ENCODE data around the gene SULT2B1. TPM values are rescaled to one million over a fixed set of nuclear protein-coding genes. Genes with fewer than 3 reads are reported as not detected.

SULT2B1 gene
- total and polyA plus RNA-seq, 2 experiments from 2014 or later: 0.79 TPM; not detected in 1

GRCh38 chr19:48637948-48638830 is 86.2 kb downstream of the SULT2B1 start:
- 17% methylated on average over 26 of the region's 29 CpGs for WGBS (ENCODE audit: low lambda C conversion rate, missing lambda C conversion rate)
- Histone ChIP-seq H3K4me2 (peak overlapping the region; percentile 76), H3K9me2 (replicated peaks; ENCODE audit: insufficient read depth) (no peaks in the 10 kb centered on the region), H3K27ac (peak overlapping the region; percentile 96), H3K79me2 (peaks cover 5% of the 10 kb centered on the region), H2AFZ (peak overlapping the region; percentile 43), H3K27me3 (no peaks in the 10 kb centered on the region), H3K9me3 (ENCODE audit: low read depth) (no peaks in the 10 kb centered on the region), H3K4me3 (no peak overlapping the region), H4K20me1 (ENCODE audit: insufficient read depth, poor library complexity, severe bottlenecking) (no peaks in the 10 kb centered on the region), H3K36me3 (replicated peaks; ENCODE audit: insufficient read depth, low read depth) (no peaks in the 10 kb centered on the region), H3K4me1 (ENCODE audit: insufficient read depth) (peaks cover 17% of the 10 kb centered on the region)
- peak; percentile 25 for TF ChIP-seq CTCF (IDR thresholded peaks at IDR 0.05; ENCODE audit: poor library complexity)
- no peak for TF ChIP-seq EZH2phosphoT487 (IDR thresholded peaks at IDR 0.05; ENCODE audit: low read depth, severe bottlenecking, unreplicated experiment)
- no peak for TF ChIP-seq EZH2 (IDR thresholded peaks at IDR 0.05; ENCODE audit: borderline replicate concordance)
- DNase-seq (ENCODE audit: low spot score): peak; percentile 95

- H3K9me3 ChIP-seq (ENCODE audit: low read depth): no peaks in the 10 kb centered on the region
- no peaks in the 10 kb centered on the region for H3K27me3 ChIP-seq
- peak overlapping the region; percentile 96 for H3K27ac ChIP-seq
- H3K9me2 ChIP-seq (replicated peaks; ENCODE audit: insufficient read depth): no peaks in the 10 kb centered on the region
- DNase-seq (ENCODE audit: low spot score): peak; percentile 25
- H2AFZ ChIP-seq: no peak overlapping the region
- H4K20me1 ChIP-seq (ENCODE audit: insufficient read depth, poor library complexity, severe bottlenecking): no peaks in the 10 kb centered on the region
- H3K4me1 ChIP-seq (ENCODE audit: insufficient read depth): peaks cover 11% of the 10 kb centered on the region
- TF ChIP-seq EZH2phosphoT487 (IDR thresholded peaks at IDR 0.05; ENCODE audit: low read depth, severe bottlenecking, unreplicated experiment) (no peak), CTCF (IDR thresholded peaks at IDR 0.05; ENCODE audit: poor library complexity) (no peak), EZH2 (IDR thresholded peaks at IDR 0.05; ENCODE audit: borderline replicate concordance) (no peak)
- H3K36me3 ChIP-seq (replicated peaks; ENCODE audit: insufficient read depth, low read depth): no peaks in the 10 kb centered on the region
- peak overlapping the region; percentile 76 for H3K4me2 ChIP-seq
- no peak overlapping the region for H3K4me3 ChIP-seq
- 81% methylated on average over 16 of the region's 16 CpGs for WGBS (ENCODE audit: low lambda C conversion rate, missing lambda C conversion rate)
- peaks cover 5% of the 10 kb centered on the region for H3K79me2 ChIP-seq
These were observed 86.9 kb downstream of the SULT2B1 start for GRCh38 chr19:48638831-48639381.

- 71% methylated on average over 32 of the region's 33 CpGs for WGBS (ENCODE audit: low lambda C conversion rate, missing lambda C conversion rate)
- peaks cover 10% of the 10 kb centered on the region for H3K4me1 ChIP-seq (ENCODE audit: insufficient read depth)
- TF ChIP-seq CTCF (IDR thresholded peaks at IDR 0.05; ENCODE audit: poor library complexity) (no peak), EZH2 (IDR thresholded peaks at IDR 0.05; ENCODE audit: borderline replicate concordance) (no peak), EZH2phosphoT487 (IDR thresholded peaks at IDR 0.05; ENCODE audit: low read depth, severe bottlenecking, unreplicated experiment) (no peak)
These were observed 87.8 kb downstream of the SULT2B1 start for GRCh38 chr19:48639483-48640375.

More at GRCh38 chr19:48639483-48640375, 87.8 kb downstream of the SULT2B1 start:
- Histone ChIP-seq H3K79me2 (peaks cover 5% of the 10 kb centered on the region), H3K9me3 (ENCODE audit: low read depth) (no peaks in the 10 kb centered on the region), H3K27ac (no peak overlapping the region), H3K27me3 (no peaks in the 10 kb centered on the region), H3K4me3 (no peak overlapping the region), H3K36me3 (replicated peaks; ENCODE audit: insufficient read depth, low read depth) (no peaks in the 10 kb centered on the region), H3K9me2 (replicated peaks; ENCODE audit: insufficient read depth) (no peaks in the 10 kb centered on the region), H2AFZ (no peak overlapping the region), H3K4me2 (peak overlapping the region; percentile 24), H4K20me1 (ENCODE audit: insufficient read depth, poor library complexity, severe bottlenecking) (no peaks in the 10 kb centered on the region)
- no peak for DNase-seq (ENCODE audit: low spot score)
